Measurements from ENCODE around the gene TCP11.

TCP11 gene

GRCh38 chr6:35141007-35141655 lies at the start of gene TCP11:
TSS of gene TCP11 (minus strand) at chr6:35141339. CDS start at chr6:35140870, 469 bp downstream.
- DNase-seq (ENCODE audit: low read depth), result no peak

- DNase-seq (ENCODE audit: low read depth), result no peak
Observed at GRCh38 chr6:35190306-35190705, 49.2 kb upstream of the TCP11 start.

GRCh38 chr6:35188886-35189285 lies 47.7 kb upstream of the TCP11 start:
- no peak for DNase-seq (ENCODE audit: low read depth)

GRCh38 chr6:35186571-35186970 lies 45.4 kb upstream of the TCP11 start:
- DNase-seq (ENCODE audit: low read depth), result no peak

- no peak for DNase-seq (ENCODE audit: low read depth)
Observed at GRCh38 chr6:35185971-35186370, 44.8 kb upstream of the TCP11 start.

- no peak for DNase-seq (ENCODE audit: low read depth)
Observed at GRCh38 chr6:35185302-35185681, 44.2 kb upstream of the TCP11 start.

- no peak for DNase-seq (ENCODE audit: low read depth)
Observed at GRCh38 chr6:35184580-35185301, 43.6 kb upstream of the TCP11 start.

- DNase-seq (ENCODE audit: low read depth), result no peak
Observed at GRCh38 chr6:35183935-35184334, 42.8 kb upstream of the TCP11 start.

GRCh38 chr6:35183281-35183680 lies 42.1 kb upstream of the TCP11 start:
- no peak for DNase-seq (ENCODE audit: low read depth)

- peak; percentile 58 for DNase-seq (ENCODE audit: low read depth)
Observed at GRCh38 chr6:35181933-35182612, 40.9 kb upstream of the TCP11 start.

GRCh38 chr6:35181308-35181932 lies 40.3 kb upstream of the TCP11 start:
- DNase-seq (ENCODE audit: low read depth), result peak; percentile 62

- DNase-seq (ENCODE audit: low read depth), result no peak
Observed at GRCh38 chr6:35179901-35180535, 38.9 kb upstream of the TCP11 start.

GRCh38 chr6:35178932-35179832 lies 38.0 kb upstream of the TCP11 start:
- DNase-seq (ENCODE audit: low read depth), result no peak

- DNase-seq (ENCODE audit: low read depth), result no peak
Observed at GRCh38 chr6:35178012-35178411, 36.9 kb upstream of the TCP11 start.

- no peak for DNase-seq (ENCODE audit: low read depth)
Observed at GRCh38 chr6:35177596-35177995, 36.5 kb upstream of the TCP11 start.

- no peak for DNase-seq (ENCODE audit: low read depth)
Observed at GRCh38 chr6:35177157-35177556, 36.0 kb upstream of the TCP11 start.

- no peak for DNase-seq (ENCODE audit: low read depth)
Observed at GRCh38 chr6:35176301-35177024, 35.3 kb upstream of the TCP11 start.

- no peak for DNase-seq (ENCODE audit: low read depth)
Observed at GRCh38 chr6:35174501-35174900, 33.4 kb upstream of the TCP11 start.

- no peak for DNase-seq (ENCODE audit: low read depth)
Observed at GRCh38 chr6:35174088-35174434, 32.9 kb upstream of the TCP11 start.

GRCh38 chr6:35173427-35174087 lies 32.4 kb upstream of the TCP11 start:
- DNase-seq (ENCODE audit: low read depth), result no peak
